ENCODE data around the gene CSTF1.

The CSTF1 gene

GRCh38 chr20:56360133-56360907 lies 32.1 kb upstream of the CSTF1 start:
- peak overlapping the region; percentile 77 for H3K27ac ChIP-seq
- TF ChIP-seq ZFX (IDR thresholded peaks at IDR 0.05) (no peak), CTCF (conservative IDR thresholded peaks at IDR 0.05) (no peak)

- no peak overlapping the region for H3K27ac ChIP-seq
- TF ChIP-seq CTCF (conservative IDR thresholded peaks at IDR 0.05) (no peak), ZFX (IDR thresholded peaks at IDR 0.05) (no peak)
Observed at GRCh38 chr20:56360908-56361205, 31.6 kb upstream of the CSTF1 start.

- no peak for TF ChIP-seq ZFX (IDR thresholded peaks at IDR 0.05)
- no peak for TF ChIP-seq CTCF (conservative IDR thresholded peaks at IDR 0.05)
- no peak overlapping the region for H3K27ac ChIP-seq
Observed at GRCh38 chr20:56361900-56362299, 30.5 kb upstream of the CSTF1 start.

GRCh38 chr20:56362833-56363413 lies 29.5 kb upstream of the CSTF1 start:
- no peak overlapping the region for H3K27ac ChIP-seq

GRCh38 chr20:56363491-56363890 lies 29.0 kb upstream of the CSTF1 start:
- H3K27ac ChIP-seq = no peak overlapping the region
- no peak for TF ChIP-seq CTCF (conservative IDR thresholded peaks at IDR 0.05)
- no peak for TF ChIP-seq ZFX (IDR thresholded peaks at IDR 0.05)

More at GRCh38 chr20:56362833-56363413, 29.5 kb upstream of the CSTF1 start:
- no peak for TF ChIP-seq CTCF (conservative IDR thresholded peaks at IDR 0.05)
- TF ChIP-seq ZFX (IDR thresholded peaks at IDR 0.05) = no peak

- TF ChIP-seq ZFX (IDR thresholded peaks at IDR 0.05) (no peak), CTCF (conservative IDR thresholded peaks at IDR 0.05) (no peak)
- H3K27ac ChIP-seq = no peak overlapping the region
Observed at GRCh38 chr20:56368351-56369134, 23.9 kb upstream of the CSTF1 start.

GRCh38 chr20:56369179-56369578 lies 23.3 kb upstream of the CSTF1 start:
- TF ChIP-seq CTCF (conservative IDR thresholded peaks at IDR 0.05) (no peak), ZFX (IDR thresholded peaks at IDR 0.05) (no peak)
- H3K27ac ChIP-seq = no peak overlapping the region

All from C4-2B (cell line).